ENCODE data around the gene C12orf75.

The C12orf75 gene

DNA sequence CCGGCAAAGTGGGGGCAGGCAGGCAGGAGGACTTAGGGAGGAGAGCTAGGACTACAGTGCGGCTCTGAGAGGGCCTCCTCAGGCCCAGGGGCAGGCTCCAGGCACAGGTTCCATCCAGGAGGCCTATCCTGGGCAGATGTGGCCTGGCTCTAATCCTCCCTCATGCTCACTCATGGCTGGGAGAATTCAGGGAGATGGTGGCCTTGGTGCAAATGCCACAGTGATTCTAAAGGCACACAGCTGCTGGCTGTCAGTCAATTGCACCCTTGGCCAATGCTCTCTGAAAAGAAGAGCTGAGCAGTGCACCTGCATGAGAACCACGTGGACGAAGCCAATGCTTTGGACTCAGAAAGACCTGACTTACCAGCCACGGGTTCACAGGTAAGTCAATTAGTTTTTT lies 89.6 kb downstream of the C12orf75 start:
- DNase-seq, result no peak

DNA sequence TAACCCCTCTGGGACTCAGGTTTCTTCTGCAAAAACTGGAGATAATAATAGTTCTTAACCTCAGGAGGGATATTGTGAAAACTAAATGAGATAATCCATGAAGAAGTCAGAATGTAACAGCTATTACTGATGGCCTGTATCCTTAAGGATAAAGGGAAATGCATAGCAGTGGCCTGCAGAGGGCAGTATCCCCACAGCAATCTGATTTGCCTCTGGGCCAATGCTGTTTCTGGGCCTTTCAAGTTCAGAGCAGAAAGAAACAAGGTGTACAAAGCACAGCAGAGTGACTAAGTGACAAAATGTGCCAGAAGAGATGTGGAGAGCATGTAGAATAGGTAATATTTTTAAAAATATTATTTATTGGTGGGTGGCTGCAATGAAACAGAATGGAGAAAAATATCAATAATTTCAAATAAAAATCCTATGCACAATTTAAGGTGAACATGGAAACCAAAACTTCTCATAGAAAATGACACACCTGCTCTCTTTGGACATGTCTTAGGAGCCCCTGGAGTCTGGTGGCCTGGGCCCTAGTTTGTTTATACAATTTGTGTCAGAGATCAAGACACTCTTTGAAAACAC lies 90.3 kb downstream of the C12orf75 start:
- DNase-seq, result peak; percentile 73 to 76
